HG02763 (cell line): ENCODE measurements around the gene EPHA1.

ENCODE experiments used
- ATAC-seq: cut with Tn5 transposase; IDR thresholded peaks from one replicate; pipeline ENCODE4 v1.9.1; 2021; ENCODE audit warnings: mild to moderate bottlenecking, moderate library complexity; ENCODE audit not compliant: unreplicated experiment

The EPHA1 gene

DNA sequence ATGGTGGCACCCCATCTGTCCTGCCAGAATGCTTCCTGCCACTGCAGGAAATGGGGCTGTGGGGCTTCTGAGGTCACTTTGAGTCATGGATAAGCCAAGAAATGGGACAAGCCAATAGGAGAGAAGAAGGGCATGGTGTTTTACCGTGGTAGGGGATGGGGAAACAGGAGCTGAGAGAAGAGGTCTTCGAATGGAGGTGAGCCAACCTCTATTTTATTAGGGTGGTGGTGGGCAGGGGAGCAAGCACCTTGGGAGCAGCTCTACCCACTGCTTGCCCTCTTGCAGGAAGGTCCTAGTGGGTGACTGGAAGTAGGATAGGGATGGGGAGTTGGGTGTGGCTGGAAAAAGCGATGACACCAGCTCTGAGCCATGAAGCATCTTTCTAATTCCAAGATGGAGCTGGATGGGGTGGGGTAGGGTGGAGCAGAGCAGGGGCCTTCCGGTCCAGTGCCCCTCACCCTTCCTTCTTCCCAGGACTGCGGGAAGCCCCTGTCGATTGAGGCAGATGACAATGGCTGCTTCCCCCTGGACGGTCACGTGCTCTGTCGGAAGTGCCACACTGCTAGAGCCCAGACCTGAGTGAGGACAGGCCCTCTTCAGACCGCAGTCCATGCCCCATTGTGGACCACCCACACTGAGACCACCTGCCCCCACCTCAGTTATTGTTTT is 18.4 kb downstream of the EPHA1 start:
- no peak for ATAC-seq

DNA sequence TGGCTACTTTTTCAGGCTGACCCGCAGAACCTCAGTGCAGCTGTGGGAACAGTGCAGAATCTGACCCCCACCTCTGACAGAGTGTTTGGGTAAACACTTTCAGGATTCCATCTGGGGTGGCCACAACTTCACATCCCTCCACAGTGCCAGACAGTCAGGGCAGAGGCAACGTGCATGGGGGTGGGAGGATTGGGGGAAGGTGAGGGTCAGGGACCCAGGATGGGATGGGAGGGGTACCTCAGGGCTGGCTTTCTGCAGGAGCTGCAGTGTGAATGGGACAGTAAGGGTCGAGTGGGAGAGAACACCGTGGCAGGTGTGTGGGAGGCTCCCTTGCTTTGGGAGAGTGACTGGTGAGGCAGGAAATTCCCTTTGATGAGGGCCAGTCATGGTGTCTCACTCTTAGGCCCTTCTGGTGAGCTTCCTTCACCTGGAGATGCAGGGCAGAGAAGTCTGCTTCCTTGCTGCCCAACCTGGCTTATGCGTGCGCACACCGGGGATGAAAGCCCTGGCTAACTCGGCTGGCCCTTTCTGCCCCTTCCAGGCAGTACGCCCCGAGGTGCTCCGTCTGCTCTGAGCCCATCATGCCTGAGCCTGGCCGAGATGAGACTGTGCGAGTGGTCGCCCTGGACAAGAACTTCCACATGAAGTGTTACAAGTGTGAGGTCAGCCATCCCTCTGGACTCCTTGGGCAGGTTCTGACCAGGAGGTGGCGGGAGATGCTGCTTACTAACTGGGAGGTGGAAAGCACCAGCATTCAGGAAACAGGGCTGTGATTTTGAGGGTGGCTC is 19.1 kb downstream of the EPHA1 start:
- no peak for ATAC-seq

DNA sequence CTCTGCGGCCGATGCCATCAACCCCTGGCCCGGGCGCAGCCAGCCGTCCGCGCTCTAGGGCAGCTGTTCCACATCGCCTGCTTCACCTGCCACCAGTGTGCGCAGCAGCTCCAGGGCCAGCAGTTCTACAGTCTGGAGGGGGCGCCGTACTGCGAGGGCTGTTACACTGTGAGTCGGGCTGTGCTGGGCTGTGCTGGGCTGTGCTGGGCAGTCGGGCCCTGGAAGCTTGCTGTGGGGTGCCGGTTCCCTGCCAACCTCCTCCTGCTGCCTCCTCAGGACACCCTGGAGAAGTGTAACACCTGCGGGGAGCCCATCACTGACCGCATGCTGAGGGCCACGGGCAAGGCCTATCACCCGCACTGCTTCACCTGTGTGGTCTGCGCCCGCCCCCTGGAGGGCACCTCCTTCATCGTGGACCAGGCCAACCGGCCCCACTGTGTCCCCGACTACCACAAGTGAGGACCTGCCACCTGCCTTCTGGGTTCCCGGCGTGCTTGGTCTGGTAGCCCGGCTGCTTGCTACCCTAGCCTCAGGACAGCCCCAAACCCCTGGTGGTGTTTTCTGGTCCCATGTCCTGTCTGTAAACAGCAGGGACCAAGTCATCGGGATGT is 20.1 kb downstream of the EPHA1 start:
- ATAC-seq = no peak

DNA sequence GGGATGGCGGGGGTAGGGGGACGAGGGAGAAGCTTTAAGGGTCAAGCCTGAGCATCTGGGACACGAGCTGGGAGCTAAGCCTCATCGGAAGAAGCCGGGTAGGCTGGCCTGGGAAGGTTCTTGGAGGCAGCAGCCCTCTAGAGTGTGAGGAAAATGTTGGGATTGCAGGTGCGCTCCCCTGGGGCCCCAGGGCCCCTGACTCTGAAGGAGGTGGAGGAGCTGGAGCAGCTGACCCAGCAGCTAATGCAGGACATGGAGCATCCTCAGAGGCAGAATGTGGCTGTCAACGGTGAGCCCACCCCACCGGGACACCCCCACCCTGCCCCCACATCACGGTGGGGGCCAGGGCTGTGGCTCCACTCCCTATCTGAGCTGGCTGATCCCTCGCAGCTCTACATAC is 20.6 kb downstream of the EPHA1 start:
- ATAC-seq = no peak

DNA sequence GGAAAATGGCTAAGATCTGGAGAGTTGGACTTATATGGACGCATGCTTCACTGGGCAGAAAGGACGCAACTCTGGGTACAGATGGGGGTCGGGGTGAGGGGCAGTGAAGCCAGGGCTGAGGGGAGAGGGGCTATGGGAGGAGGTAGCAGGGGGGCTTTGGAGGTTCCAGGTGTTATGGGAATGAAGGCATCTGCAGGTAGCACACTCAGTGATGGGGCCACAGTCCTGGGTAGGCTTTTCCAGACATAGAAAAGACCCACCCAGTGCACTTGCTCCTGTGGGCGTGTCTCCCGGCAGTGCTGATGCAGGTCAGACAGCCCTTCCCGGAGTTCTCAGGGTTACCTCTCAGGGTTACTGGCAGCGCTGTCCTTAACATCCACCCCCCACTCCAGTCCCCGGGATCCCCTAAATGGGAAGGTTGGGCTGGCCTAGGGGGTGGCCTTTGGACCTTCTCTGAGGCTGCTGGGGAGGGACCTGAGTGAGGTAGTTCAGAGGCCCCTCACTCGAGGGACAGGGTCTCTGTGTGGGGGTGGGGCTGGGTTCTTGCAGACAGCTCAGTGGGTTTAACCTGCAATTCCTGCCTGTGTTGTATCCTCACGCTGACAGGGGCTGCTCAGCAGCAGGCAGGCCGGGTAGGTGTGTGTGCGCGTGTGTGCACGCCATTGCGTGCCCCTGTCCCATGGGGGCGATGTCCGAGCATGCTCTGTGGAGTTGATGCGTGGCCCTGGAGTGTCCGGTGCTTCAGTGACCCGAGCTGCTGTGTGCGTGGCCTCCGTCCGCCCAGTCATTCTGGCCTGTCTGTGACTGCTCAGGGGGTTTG is 21.3 kb downstream of the EPHA1 start:
- ATAC-seq = no peak

DNA sequence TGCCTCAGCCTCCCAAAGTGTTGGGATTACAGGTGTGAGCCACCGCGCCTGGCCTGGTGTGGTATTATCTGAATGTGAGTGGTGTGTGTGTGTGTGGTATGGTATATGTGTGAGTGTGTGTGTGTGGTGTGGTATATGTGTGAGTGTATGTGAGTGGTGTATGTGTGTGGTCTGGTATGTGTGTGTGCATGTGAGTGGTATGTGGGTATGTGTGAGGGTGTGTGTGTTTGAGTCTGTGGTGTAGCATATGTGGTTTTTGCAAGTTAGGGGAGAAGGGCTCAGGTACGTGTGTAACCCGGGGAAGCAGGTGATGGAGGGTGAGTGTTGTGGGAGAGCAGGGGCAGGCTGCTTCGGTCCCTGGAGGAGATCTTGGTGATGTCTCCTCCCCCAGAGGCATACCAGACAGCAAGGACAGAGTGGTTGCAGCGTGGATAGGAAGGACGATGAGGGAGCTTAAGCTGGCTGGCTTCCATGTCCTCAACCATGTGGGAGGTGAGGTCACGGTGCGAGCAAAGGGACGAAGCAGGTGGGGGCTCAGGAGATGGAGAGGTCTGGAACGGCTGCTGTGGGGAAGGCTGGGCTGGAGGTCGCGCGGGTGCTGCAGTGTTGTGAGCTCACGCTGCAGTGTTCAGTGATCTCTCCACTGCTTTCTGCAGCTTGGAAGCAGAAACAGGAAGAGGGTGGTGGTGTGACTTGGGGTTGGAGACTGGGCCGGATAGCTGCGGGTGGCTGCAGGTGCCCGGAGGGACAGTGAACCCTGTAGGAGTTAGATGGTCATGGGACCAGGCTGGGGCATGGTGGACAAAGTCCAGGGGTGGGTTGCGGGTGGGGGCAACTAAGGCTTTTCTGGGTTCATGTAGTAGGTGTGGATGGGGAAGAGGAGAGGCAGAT is 22.5 kb downstream of the EPHA1 start:
- ATAC-seq = no peak

DNA sequence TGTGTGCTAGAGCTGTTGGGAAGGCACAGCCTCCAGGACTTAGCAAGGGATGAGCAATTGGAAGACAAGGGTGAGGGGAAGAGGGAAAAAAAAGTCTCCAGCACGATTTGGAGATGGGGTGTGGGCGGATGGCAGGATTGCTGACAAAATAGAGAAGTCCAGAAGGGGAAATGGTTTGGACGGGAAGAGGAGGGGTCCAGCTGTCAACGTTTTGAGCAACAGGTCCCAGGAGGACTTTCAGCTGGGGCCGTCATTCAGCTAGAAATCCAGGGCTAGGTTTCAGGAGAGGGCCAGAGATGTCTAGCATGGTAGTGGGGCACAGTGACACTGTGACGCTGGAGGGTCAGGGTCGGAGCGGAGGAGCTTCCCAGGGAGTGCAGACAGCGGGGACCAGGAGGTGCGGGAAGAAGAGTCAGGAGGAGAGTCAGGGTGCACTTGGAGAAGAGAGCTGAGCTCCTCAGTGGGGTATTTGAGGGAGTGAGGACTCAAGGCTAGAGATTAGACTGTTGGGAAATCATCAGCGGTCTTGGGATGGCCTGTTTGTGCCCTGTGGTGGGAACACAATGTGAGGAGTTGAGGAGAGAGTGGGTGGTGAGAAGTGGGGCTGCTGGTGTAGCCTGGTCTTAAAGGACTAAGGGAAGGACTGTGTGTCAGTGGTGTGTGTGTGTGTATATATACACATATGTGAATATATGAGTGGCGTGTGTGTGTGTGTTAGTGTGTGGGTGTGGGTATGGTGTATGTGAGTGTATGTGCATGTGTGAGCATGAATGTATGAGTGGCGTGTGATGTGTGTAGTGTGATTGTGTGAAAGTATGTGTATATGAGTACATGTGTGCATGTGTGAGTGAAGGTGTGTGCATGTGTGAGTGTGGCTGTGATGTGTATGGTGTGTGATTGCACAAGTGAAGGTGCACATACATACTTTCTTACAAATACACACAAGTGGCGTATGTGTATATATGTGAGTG is 23.7 kb downstream of the EPHA1 start:
- no peak for ATAC-seq

DNA sequence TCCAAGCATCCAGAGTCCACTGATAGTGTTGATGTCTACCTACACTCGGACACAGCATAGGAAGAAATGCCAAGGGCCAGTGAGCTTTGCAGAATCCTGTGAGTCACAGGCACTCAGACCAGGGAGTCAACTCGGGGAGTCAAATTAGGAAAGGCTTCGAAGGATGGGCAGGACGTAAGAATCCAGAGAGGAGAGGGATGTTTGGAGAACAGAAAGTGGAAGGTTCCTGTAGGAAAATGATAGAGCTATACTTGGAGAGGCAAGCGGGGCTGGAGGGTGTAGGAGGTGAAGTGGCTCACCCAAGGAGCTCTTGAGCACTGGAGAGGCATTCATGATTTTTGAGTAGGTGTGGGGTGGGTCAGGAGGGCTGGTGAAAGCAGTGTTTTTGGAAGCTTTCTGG is 24.5 kb downstream of the EPHA1 start:
- no peak for ATAC-seq

DNA sequence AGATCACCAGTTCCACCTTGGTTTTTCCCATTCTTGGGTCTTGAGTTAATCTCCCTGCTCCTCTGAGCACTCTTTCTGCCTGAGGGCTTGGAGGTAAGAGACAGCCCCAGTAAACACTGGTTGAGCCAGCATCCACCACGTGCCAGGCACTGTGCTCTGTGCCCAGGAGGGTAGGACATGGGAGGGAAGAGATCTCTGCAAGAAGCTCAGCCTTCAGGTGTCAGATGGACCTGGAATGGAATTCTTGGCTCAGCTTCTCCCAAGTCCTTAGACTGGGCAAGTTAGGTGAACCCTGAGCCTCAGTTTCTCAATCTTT is 25.1 kb downstream of the EPHA1 start:
- no peak for ATAC-seq

DNA sequence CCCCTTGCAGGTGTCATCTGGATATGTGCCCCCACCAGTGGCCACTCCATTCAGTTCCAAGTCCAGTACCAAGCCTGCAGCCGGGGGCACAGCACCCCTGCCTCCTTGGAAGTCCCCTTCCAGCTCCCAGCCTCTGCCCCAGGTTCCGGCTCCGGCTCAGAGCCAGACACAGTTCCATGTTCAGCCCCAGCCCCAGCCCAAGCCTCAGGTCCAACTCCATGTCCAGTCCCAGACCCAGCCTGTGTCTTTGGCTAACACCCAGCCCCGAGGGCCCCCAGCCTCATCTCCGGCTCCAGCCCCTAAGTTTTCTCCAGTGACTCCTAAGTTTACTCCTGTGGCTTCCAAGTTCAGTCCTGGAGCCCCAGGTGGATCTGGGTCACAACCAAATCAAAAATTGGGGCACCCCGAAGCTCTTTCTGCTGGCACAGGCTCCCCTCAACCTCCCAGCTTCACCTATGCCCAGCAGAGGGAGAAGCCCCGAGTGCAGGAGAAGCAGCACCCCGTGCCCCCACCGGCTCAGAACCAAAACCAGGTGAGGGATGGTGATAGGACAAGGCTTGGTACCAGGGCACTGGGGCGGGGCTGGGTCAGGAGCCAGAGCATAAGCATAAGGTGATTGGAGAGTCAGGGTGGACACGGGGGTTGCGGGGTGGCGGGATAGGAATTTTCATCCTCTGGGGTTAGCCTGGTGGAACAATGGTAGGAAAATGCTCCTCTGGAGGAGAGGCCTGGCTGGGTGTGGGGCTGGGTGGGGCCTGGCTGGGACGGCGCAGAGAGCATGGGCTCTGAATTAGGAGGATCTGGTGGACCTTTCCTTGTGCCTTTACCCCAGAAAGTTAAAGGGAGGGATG is 25.6 kb downstream of the EPHA1 start:
- no peak for ATAC-seq

DNA sequence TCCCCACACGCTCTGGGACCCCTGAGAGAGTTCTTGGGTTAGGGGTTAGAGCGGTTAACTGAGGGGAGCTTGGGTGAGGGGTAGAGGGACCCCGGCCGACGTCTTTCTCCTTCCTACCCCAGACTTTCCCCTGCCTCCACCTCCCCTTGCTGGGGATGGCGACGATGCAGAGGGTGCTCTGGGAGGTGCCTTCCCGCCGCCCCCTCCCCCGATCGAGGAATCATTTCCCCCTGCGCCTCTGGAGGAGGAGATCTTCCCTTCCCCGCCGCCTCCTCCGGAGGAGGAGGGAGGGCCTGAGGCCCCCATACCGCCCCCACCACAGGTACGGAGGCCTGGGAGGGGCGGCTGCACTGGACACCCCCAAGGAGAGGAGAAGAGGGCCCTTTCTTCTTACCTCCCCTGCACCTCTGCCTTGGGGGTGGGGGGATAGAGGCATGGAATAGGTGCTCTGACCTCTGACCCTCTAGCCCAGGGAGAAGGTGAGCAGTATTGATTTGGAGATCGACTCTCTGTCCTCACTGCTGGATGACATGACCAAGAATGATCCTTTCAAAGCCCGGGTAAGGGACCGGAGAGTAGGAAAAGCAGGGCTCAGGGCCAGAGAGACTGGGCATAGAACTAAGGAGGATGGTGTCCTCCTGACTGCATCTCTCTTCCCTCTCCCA is 26.4 kb downstream of the EPHA1 start:
- no peak for ATAC-seq

DNA sequence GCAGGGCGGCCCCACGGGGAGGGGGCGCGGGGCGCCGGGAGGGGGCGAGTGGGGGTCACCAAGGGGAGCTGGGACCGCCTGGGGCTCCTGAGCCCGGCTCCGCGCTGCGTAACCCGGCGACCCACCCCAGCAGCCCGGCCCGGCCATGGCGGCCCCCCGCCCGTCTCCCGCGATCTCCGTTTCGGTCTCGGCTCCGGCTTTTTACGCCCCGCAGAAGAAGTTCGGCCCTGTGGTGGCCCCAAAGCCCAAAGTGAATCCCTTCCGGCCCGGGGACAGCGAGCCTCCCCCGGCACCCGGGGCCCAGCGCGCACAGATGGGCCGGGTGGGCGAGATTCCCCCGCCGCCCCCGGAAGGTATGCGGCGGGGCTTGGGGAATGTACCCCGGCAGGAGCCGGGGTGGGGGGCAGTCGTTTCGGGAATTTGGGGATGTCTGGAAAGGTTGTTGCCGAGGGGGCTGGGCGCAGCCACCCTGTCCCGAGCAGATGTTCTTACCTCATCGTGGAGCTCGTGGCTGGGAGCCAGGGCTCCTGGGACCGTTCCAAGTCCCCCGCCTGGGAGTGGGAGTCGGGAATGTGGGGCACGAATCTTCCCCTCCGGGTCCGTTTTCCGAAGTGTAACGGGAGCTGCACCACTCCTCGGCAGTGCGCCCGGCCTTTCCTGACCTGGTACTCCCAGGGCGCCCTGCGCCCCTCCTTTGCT is 27.1 kb downstream of the EPHA1 start:
- peak; percentile 14 for ATAC-seq

DNA sequence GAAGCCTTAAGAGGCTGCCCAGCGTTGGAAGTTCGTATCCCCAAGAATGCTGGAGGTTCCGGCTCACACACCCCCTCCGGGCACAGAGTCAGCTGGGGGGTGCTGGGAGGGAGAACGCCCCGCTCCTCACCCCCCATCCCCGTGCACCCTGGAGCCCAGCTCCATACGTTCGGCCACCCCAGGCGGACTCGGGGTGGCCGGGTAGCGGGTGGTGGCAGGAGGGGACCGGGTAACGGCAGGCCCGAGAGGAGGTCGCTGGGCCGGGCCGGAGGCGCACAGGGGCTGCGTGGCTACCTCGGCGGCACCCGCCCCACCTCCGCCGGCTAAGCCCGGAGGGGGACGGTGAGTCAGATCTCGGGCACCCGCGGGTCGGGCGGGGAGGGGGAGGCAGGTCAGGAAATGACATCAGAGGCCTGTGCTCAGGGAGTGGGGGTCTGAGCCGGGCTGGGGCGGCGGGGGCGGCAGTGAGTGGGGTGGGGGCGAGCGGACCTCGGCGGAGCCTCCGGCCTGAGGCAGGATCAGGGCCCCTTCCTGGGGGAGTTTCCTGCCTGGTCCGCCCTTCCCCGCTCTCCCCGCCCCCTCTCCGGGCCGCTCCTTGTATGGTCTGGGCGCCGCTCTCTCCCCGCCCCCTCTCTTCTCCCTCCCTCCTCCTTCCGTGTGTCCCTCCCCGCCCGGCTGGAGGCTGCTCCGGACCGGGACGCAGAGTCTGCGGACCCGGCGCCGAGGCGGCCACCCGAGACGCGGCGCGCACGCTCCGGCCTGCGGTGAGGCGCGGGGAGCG is 27.8 kb downstream of the EPHA1 start, which contains the start of gene ZYX:
Gene ZYX (plus strand): TSS at position 700 of the 781 bp plus-strand sequence. CDS start 227 bp downstream, outside the sequence.
- peak; percentile 77 for ATAC-seq

DNA sequence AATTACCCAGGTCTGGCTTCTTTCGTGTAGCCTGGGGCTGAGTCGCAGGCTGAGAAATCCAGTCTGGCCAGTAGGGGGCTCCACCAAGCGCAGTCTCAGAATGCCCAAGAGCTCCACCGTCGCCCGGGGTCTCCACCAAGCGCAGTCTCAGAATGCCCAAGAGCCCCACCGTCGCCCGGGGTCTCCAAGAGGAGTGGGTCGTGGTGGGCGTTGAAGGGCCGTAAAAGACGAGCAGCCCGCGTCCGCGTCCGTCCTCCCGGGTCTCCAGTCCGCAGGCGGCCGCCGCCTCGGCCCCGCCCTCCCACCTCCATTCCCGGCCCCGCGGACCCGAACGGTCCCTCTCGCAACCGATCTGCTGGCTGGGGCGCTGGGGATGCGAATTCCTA is 28.4 kb downstream of the EPHA1 start:
- ATAC-seq = peak; percentile 56

DNA sequence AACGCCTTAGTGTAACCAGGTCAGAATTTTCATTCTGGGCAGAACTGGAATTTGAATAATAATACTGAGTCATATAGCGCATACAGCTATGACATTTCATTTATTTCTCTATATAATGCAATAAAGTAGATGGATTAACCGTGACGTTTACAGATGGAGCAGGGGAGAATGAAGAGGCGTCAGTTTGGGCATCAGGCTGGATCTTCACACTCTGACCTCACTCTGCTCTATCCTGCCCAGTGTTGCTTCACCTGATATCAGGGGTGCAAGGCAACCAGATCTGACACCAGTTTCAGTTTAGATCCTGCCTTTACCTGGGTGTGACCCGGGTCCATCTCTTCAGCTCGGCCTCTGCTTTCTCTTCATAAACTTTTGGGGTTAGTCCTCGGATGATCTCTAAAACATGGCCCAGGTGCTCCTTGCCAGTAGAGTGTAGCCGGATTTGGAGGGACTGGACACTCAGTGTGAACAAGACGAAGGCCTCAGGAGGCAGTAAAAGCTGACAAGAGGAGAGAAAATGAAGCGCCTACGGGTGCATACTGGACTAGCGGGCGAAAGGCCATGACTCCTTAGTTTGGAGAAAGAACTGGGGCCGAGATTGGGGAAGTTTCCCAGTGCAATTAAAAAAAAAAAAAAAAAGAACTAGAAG is 28.9 kb downstream of the EPHA1 start:
- ATAC-seq = peak; percentile 3

DNA sequence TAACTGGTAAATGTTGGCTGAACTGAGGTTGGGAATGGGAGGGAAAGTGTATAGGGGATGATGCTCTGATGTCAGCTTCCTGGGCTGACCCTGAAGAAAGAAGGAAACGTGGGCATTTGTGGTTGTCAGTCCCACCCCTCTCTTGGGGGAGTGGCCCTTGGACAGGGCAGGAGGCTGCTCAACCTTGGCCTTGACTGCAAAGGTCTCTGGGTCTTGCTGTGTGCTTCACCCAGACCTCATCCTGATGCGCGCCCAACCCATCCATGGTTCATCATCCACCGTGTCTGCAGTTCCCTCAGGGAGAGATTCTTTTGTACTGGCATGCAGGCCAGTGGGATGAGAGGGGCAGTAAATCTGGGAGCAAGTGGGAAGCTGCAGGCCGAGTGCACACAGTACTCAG is 32.3 kb downstream of the EPHA1 start:
- no peak for ATAC-seq
